Measurements from ENCODE around the gene TUBA3E.
"Not testable (repeated sequence)": the region's sequence is repeated elsewhere in the genome, so short reads cannot be mapped to it uniquely, and the experiment has no call there.

The TUBA3E gene

DNA sequence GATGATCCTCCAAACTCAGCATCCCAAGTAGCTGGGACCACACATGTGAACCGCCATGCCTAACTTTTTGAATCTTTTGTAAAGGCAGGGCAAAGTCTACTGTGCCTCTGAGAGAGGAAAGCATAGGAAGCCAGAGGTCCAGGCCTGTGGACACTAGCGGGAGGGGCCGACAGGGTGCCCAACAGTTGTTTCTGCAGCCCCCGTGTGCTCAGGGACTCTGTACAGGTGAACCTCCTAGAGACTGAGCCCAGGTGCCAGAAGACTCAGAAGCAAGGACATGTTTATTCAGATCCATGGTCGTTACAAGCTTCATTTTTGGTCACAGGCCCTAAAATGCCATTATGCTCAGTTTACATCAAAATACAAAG lies 47.1 kb downstream of the TUBA3E start:
- not testable (repeated sequence) for H3K27ac ChIP-seq; DNase-seq (ENCODE audit: low read depth, low spot score)

DNA sequence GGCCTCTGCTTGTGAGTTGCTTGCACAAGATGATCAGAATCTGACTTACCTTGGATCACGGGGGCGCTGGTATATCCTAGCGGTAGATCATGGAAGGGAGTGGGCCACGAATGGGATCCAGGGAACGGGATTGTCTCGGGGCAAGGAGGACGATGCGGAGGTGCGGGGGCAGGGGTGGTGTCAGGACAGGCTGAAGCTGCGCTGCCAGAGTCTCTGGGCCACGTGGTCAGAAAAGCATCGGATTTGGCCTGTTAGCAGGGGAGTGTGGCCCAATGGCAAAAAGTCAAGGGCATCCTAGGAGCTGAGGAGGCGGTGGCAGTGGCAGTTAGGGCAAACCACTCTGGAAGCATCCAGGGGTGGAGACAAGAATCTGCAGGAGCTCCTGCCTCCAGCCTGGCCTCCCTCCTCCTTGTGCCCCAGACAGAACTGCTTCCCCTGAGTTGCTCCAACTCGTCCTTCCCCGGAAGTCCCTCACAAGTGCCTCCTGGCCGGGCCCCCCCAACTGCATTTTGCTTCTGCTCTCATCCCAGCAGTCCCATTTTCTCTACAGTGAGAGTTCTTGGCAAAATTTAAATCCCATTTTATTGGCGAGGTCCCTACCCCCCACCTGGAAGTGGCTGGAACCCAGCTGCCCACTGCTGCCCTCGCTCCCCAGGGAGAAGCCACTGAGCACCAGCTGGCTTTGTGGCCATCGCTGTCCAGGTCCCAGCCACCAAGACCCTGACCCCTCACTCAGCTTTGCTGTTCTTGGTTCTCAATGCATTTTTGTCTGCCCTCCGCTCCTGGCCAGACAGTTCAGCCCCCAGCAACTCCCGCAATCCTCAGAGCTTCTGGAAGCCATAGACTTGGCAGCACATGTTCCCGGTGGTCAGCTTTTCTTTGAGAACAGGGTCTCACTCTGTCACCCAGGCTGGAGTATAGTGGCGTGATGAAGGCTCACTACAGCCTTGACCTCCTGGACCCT lies 47.8 kb downstream of the TUBA3E start:
- DNase-seq (ENCODE audit: low read depth, low spot score) = no peak
- no peak overlapping the region for H3K27ac ChIP-seq

DNA sequence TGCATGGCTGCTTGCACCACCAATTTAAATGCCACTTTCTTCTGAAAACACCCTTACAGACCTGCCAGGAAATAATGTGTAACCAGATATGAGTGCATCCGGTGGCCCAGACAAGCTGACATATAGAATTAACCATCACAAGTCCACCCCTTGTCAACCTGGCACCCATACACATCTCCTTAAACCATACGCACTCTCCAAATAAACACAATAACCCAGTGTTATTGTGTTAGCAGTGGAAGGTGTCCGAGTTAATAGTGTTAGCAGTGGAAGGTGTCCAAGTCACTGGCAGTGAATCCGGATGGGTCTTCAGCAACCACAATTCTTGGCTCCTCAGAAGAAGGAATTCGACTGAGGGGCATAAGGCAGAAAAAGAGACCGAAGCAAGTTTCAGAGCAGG lies 49.7 kb downstream of the TUBA3E start:
- H3K27ac ChIP-seq; DNase-seq (ENCODE audit: low read depth, low spot score): not testable (repeated sequence)

DNA sequence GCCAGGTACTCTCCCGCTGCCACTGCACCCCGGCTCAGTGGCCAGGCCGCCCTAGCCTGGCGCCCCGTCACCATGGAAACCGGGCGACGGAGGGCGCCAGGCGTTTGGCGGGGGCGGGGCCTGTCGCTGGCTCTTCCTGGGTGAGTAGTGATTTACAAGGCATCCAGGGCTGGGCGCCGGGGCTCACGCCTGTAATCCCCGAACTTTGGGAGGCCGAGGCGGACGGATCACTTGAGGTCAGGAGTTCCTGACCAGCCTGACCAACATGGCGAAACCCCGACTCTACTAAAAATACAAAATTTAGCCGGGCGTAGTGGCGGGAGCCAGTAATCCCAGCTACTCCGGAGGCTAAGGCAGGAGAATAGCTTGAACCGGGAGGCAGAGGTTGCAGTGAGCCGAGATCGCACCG lies 53.2 kb downstream of the TUBA3E start, which contains the start of gene CCDC74B:
Gene CCDC74B, minus strand, starts transcription at position 107 of the 409 bp plus-strand sequence. CDS start 116 bp downstream, outside the sequence.
- DNase-seq (ENCODE audit: low read depth, low spot score); H3K27ac ChIP-seq: not testable (repeated sequence)

DNA sequence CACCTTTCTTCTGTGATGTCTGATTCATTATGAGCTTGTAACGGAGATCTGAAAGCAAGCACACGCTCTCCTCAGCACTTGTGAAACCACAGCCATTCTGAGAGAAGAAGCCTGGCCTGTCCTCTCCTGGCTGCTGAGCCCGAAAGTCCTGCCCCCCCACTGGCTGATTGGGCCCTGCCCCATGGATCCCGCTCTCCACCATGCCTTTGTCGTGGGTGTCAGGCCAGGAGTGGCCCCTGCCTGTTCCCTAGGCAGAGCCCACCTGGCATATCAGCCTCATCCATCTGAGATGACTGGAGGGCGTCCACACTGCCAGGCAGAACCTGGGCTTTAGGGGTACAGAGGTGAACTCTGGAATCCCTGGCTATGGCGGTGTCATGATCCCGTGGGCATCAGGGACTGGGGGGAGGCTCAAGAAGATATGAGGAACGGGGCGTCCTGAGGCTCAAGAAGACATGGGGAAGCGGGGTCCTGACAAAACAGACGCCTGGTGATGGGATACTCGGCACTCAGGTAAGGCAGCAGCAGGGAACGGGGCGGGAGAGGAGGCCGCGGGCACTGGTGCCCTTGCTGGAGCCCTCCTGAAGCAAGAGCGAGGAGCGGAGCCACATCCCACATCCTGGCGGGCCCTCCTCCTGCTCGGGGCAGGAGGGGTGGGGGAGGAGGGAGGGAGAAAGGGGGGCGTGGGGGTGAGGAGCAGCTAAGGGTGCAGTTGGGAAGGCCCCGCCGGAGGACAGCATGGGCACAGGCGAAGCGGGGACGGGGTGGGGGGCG lies 54.8 kb downstream of the TUBA3E start:
- not testable (repeated sequence) for DNase-seq (ENCODE audit: low read depth, low spot score); H3K27ac ChIP-seq

GRCh38 chr2:130142396-130143265 lies 55.6 kb downstream of the TUBA3E start:
- DNase-seq (ENCODE audit: low read depth, low spot score); H3K27ac ChIP-seq: not testable (repeated sequence)
